GM23338 (cell line): ENCODE results near the gene DDX20. TPM values are rescaled to one million over a fixed set of nuclear protein-coding genes. Genes with fewer than 3 reads are reported as not detected.

Experiments
- ATAC-seq: fragments of 200-7000 bp; cut with Tn5 transposase; 3 replicates; pipeline ENCODE4 v1.9.1; 2020
- DNase-seq: peaks from one replicate; pipeline ENCODE4 v3.0.0-alpha.2; 2015; ENCODE audit warnings: low spot score
- H2AFZ ChIP-seq: fragments of 200-600 bp; sonication (generic); 2 replicates; pipeline ENCODE4 v1.8.0; 2016; ENCODE audit warnings: antibody characterized with exemption, mild to moderate bottlenecking, moderate library complexity
- H3F3A ChIP-seq: fragments of 200-600 bp; sonication (generic); replicated peaks from 2 replicates; pipeline ENCODE4 v1.8.0; 2017; ENCODE audit warnings: antibody characterized with exemption, mixed run types, low read depth
- H3K27ac ChIP-seq: fragments of 200-600 bp; sonication (generic); 2 replicates; pipeline ENCODE4 v1.6.1; 2016; ENCODE audit warnings: low read depth
- H3K27me3 ChIP-seq: fragments of 200-600 bp; sonication (generic); 2 replicates; pipeline ENCODE4 v1.8.0; 2016; ENCODE audit warnings: mild to moderate bottlenecking, mixed run types, moderate library complexity; ENCODE audit not compliant: insufficient read depth
- H3K36me3 ChIP-seq: fragments of 200-600 bp; sonication (generic); 2 replicates; pipeline ENCODE4 v1.8.0; 2016; ENCODE audit warnings: mild to moderate bottlenecking; ENCODE audit not compliant: insufficient read depth
- H3K4me1 ChIP-seq: fragments of 200-600 bp; sonication (generic); 2 replicates; pipeline ENCODE4 v1.8.0; 2016; ENCODE audit warnings: mild to moderate bottlenecking, moderate library complexity; ENCODE audit not compliant: insufficient read depth
- H3K4me2 ChIP-seq: fragments of 200-600 bp; sonication (generic); 2 replicates; pipeline ENCODE4 v1.7.1; 2017; ENCODE audit warnings: mixed run types
- H3K4me3 ChIP-seq: fragments of 200-600 bp; sonication (generic); 2 replicates; pipeline ENCODE4 v1.6.1; 2016; ENCODE audit warnings: mixed run types
- H3K79me2 ChIP-seq: fragments of 200-600 bp; sonication (generic); replicated peaks from 2 replicates; pipeline ENCODE4 v1.8.0; 2017; ENCODE audit warnings: mild to moderate bottlenecking; ENCODE audit not compliant: insufficient read depth
- H3K9me2 ChIP-seq: fragments of 200-600 bp; sonication (generic); 2 replicates; pipeline ENCODE4 v1.8.0; 2017; ENCODE audit not compliant: insufficient read depth
- H4K20me1 ChIP-seq: fragments of 200-600 bp; sonication (generic); replicated peaks from 2 replicates; pipeline ENCODE4 v1.8.0; 2017; ENCODE audit warnings: mild to moderate bottlenecking; ENCODE audit not compliant: insufficient read depth
- H3K27ac Mint-ChIP-seq: 2 replicates; pipeline ENCODE4 v1.8.0; 2020; ENCODE audit warnings: inconsistent platforms, mild to moderate bottlenecking, moderate library complexity, mixed read lengths
- H3K27me3 Mint-ChIP-seq: 3 replicates; pipeline ENCODE4 v1.8.0; 2022; ENCODE audit warnings: low read depth, mild to moderate bottlenecking, moderate library complexity, mixed read lengths, inconsistent platforms; ENCODE audit not compliant: insufficient read depth, poor library complexity
- H3K36me3 Mint-ChIP-seq: 3 replicates; pipeline ENCODE4 v1.8.0; 2021; ENCODE audit warnings: low read depth, mild to moderate bottlenecking, inconsistent platforms, moderate library complexity, mixed read lengths
- H3K4me1 Mint-ChIP-seq: 3 replicates; pipeline ENCODE4 v1.8.0; 2020; ENCODE audit warnings: mild to moderate bottlenecking, inconsistent platforms, mixed read lengths
- H3K4me3 Mint-ChIP-seq: 3 replicates; pipeline ENCODE4 v1.8.0; 2021; ENCODE audit warnings: moderate library complexity, mild to moderate bottlenecking, inconsistent platforms, mixed read lengths
- H3K9me3 Mint-ChIP-seq: 3 replicates; pipeline ENCODE4 v1.8.0; 2020; ENCODE audit warnings: moderate library complexity, mild to moderate bottlenecking, inconsistent platforms, mixed read lengths
- CREB1 ChIP-seq: fragments of 250-450 bp; sonication (Bioruptor Pico); IDR thresholded peaks from 2 replicates; pipeline ENCODE4 v1.5.0; 2020; ENCODE audit warnings: low read depth, mild to moderate bottlenecking, moderate library complexity
- ETS1 ChIP-seq: IDR thresholded peaks from 2 replicates; pipeline ENCODE4 v1.6.1; 2016; ENCODE audit warnings: antibody characterized with exemption
- EZH2phosphoT487 ChIP-seq: fragments of 200-600 bp; sonication (generic); IDR thresholded peaks from one replicate; pipeline ENCODE4 v1.8.1; 2018; ENCODE audit warnings: antibody characterized with exemption; ENCODE audit not compliant: unreplicated experiment
- JUNB ChIP-seq: IDR thresholded peaks from one replicate; pipeline ENCODE4 v1.6.1; 2016; ENCODE audit warnings: antibody characterized with exemption; ENCODE audit not compliant: unreplicated experiment
- POLR2AphosphoS5 ChIP-seq: IDR thresholded peaks from 2 replicates; pipeline ENCODE4 v1.6.1; 2016; ENCODE audit warnings: antibody characterized with exemption, low read depth
- STAT1 ChIP-seq: IDR thresholded peaks from one replicate; pipeline ENCODE4 v1.6.1; 2016; ENCODE audit warnings: antibody characterized with exemption; ENCODE audit not compliant: unreplicated experiment
- ZNF462 ChIP-seq: fragments of 250-450 bp; sonication (Bioruptor Pico); IDR thresholded peaks from 2 replicates; pipeline ENCODE4 v1.5.0; 2020; ENCODE audit warnings: mild to moderate bottlenecking, moderate library complexity
- polyA plus RNA-seq: library from polyadenylated mRNA; unstranded; fragments of >200 nt; fragmentation: Nextera tagmentation; extraction: Ambion mirVana; gene quantifications from 2 replicates; pipeline ENCODE4 v1.2.1, GENCODE V29; 2016
- total RNA-seq: library from RNA; depleted of rRNA; stranded (reverse); fragments of >200 nt; shearing (Covaris generic); gene quantifications from 2 replicates; pipeline ENCODE4 v1.2.3, GENCODE V29; 2014

The DDX20 gene
- total and polyA plus RNA-seq, 2 experiments from 2014 or later: 11.9 to 54.4 TPM

GRCh38 chr1:111805251-111805650, 49.5 kb downstream of the DDX20 start:
- H3K36me3 Mint-ChIP-seq: no peaks in the 10 kb centered on the region
- H3K9me2 ChIP-seq: 0 out of 2 replicates have a peak, but pooled peaks cover 7% of the 10 kb centered on the region
- no peaks in the 10 kb centered on the region for H3F3A ChIP-seq
- ATAC-seq: no peak
- no peak overlapping the region for H3K4me2 ChIP-seq
- no peak for DNase-seq
- H3K27ac Mint-ChIP-seq: no peak overlapping the region
- 0 out of 2 replicates have a peak overlapping the region, but pooled peaks have one; percentile 52 for H2AFZ ChIP-seq
- H3K36me3 ChIP-seq: no peaks in the 10 kb centered on the region
- H3K9me3 Mint-ChIP-seq: no peaks in the 10 kb centered on the region
- no peak overlapping the region for H3K27ac ChIP-seq
- no peak overlapping the region for H3K4me3 ChIP-seq
- H3K79me2 ChIP-seq: no peaks in the 10 kb centered on the region
- no peaks in the 10 kb centered on the region for H3K27me3 ChIP-seq
- H3K4me1 ChIP-seq: no peaks in the 10 kb centered on the region
- H3K4me1 Mint-ChIP-seq: no peaks in the 10 kb centered on the region
- H3K4me3 Mint-ChIP-seq: no peak overlapping the region
- no peak for TF ChIP-seq CREB1
- no peak for TF ChIP-seq POLR2AphosphoS5
- H4K20me1 ChIP-seq: no peaks in the 10 kb centered on the region
- peaks cover 3% of the 10 kb centered on the region for H3K27me3 Mint-ChIP-seq

GRCh38 chr1:111811891-111812290, 56.2 kb downstream of the DDX20 start:
- H4K20me1 ChIP-seq: no peaks in the 10 kb centered on the region
- H3F3A ChIP-seq: no peaks in the 10 kb centered on the region
- H3K4me1 ChIP-seq: no peaks in the 10 kb centered on the region
- H3K36me3 ChIP-seq: no peaks in the 10 kb centered on the region
- Mint-ChIP-seq H3K27ac (no peak overlapping the region), H3K4me1 (peaks cover 3% of the 10 kb centered on the region; the same call in 1 of the 3 replicates), H3K4me3 (no peak overlapping the region), H3K36me3 (no peaks in the 10 kb centered on the region), H3K9me3 (no peaks in the 10 kb centered on the region), H3K27me3 (peaks cover 4% of the 10 kb centered on the region)
- TF ChIP-seq ETS1 (no peak), STAT1 (no peak), JUNB (no peak), ZNF462 (CRISPR knock-in tag) (no peak), EZH2phosphoT487 (no peak)
- H3K4me3 ChIP-seq: no peak overlapping the region
- DNase-seq: no peak
- H3K27ac ChIP-seq: no peak overlapping the region
- H3K9me2 ChIP-seq: 0 out of 2 replicates have a peak, but pooled peaks cover 7% of the 10 kb centered on the region
- no peak overlapping the region for H2AFZ ChIP-seq
- no peak overlapping the region for H3K4me2 ChIP-seq
- no peaks in the 10 kb centered on the region for H3K27me3 ChIP-seq
- ATAC-seq: no peak
- no peaks in the 10 kb centered on the region for H3K79me2 ChIP-seq
